GM12865 (cell line): ENCODE results near the gene HEMGN.

Source experiments
- DNase-seq: peaks from one replicate; pipeline ENCODE4 v3.0.0; 2010; ENCODE audit warnings: low read depth
- H3K4me3 ChIP-seq: 2 replicates; pipeline ENCODE4 v1.5.1; 2011; ENCODE audit warnings: mild to moderate bottlenecking, low read depth, low read length, control low read depth
- CTCF ChIP-seq: IDR thresholded peaks from 2 replicates; pipeline ENCODE4 v1.5.1; 2011; ENCODE audit warnings: low read length, control low read depth, low read depth, inconsistent platforms; ENCODE audit not compliant: insufficient read depth; ENCODE audit errors: missing control alignments

Gene HEMGN

GRCh38 chr9:97900738-97901565 is 37.0 kb downstream of the HEMGN start:
- TF ChIP-seq CTCF: peak; percentile 73
- H3K4me3 ChIP-seq: no peak overlapping the region
- peak; percentile 34 for DNase-seq

- no peak for DNase-seq
- no peak for TF ChIP-seq CTCF
- H3K4me3 ChIP-seq: no peak overlapping the region
These were observed 37.8 kb downstream of the HEMGN start for GRCh38 chr9:97900103-97900737.

GRCh38 chr9:97895695-97896332 is 42.2 kb downstream of the HEMGN start:
- H3K4me3 ChIP-seq: no peak overlapping the region
- TF ChIP-seq CTCF: peak; percentile 22
- DNase-seq: peak; percentile 20

- no peak for DNase-seq
- TF ChIP-seq CTCF: no peak
- H3K4me3 ChIP-seq: no peak overlapping the region
These were observed 42.8 kb downstream of the HEMGN start for GRCh38 chr9:97895211-97895610.

- no peak overlapping the region for H3K4me3 ChIP-seq
- TF ChIP-seq CTCF: no peak
- DNase-seq: no peak
These were observed 45.6 kb downstream of the HEMGN start for GRCh38 chr9:97892421-97892820.

- DNase-seq: no peak
- no peak for TF ChIP-seq CTCF
- H3K4me3 ChIP-seq: no peak overlapping the region
These were observed 46.2 kb downstream of the HEMGN start for GRCh38 chr9:97891736-97892135.
